ENCODE results near the gene TXNRD1.

- TF ChIP-seq CTCF (IDR thresholded peaks at IDR 0.05; ENCODE audit: low read depth, low read length): no peak
- no peak for TF ChIP-seq MAX (IDR thresholded peaks at IDR 0.05; ENCODE audit: low read depth, low read length)
- no peak for TF ChIP-seq MYC (IDR thresholded peaks at IDR 0.05; ENCODE audit: low read depth, low read length)
These were observed 169.9 kb downstream of the TXNRD1 start for GRCh38 chr12:104385510-104385909.
